Breast epithelium (tissue), 3 donors: Measurements from ENCODE around the gene MFN2.

ENCODE experiments used
- CTCF ChIP-seq, 3 donors: fragments of 450-650 bp; IDR thresholded peaks; one replicate each; pipeline ENCODE4 v1.5.1; 2016 to 2017; ENCODE audit warnings: antibody characterized with exemption in 3 of 3, mild to moderate bottlenecking in 3 of 3, moderate library complexity in 3 of 3
- POLR2A ChIP-seq: fragments of 450-650 bp; IDR thresholded peaks from one replicate; pipeline ENCODE4 v1.6.1; 2016; ENCODE audit warnings: antibody characterized with exemption, mild to moderate bottlenecking, moderate library complexity
- POLR2AphosphoS5 ChIP-seq, 3 donors: sonication (generic); formaldehyde crosslinking; IDR thresholded peaks; one replicate each; pipeline ENCODE4 v1.6.1; 2017; ENCODE audit warnings: antibody characterized with exemption in 3 of 3

- TF ChIP-seq CTCF (IDR thresholded peaks at IDR 0.05) (no peak), POLR2A (no peak), POLR2AphosphoS5 (IDR thresholded peaks at IDR 0.05) (no peak)
These were observed 19.0 kb upstream of the MFN2 start for GRCh38 chr1:11961230-11961629.
